Measurements from ENCODE around the gene MDH1B.
"Not testable (repeated sequence)": the region's sequence is repeated elsewhere in the genome, so short reads cannot be mapped to it uniquely, and the experiment has no call there.

Gene MDH1B

DNA sequence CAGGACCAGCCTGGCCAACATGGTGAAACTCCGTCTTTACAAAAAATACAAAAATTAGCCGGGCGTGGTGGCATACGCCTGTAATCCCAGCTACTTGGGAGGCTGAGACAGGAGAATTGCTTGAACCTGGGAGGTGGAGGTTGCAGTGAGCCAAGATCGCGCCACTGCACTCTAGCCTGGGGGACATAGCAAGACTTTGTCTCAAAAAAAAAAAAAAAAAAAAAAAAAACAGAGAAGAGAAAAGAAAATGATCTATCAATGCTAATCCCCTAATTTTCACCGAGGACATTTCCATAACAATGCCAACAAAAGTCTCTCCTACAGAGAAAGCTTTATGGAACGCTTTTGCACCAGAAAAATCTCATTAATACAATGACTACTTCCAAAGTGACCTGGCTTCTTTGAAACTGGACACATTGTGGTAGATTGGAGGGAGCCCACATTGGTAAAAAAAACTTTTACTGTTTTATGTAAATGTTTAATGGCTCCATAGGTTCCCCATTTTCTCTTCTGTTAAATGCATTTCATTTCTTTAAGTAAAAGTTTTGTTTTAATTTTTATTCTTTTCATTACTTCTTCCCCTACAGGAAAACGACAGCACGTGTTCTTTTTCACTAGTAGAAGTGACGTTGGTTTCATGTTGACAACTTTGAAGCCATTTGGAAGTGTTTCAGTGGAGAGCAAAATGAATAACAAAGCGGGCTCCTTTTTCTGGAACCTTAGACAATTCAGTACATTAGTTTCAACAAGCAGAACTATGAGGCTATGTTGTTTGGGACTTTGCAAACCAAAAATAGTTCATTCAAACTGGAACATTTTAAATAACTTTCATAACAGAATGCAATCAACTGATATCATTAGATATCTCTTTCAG, 1.2 kb upstream of the MDH1B start:
- no peak for DNase-seq (ENCODE audit: low spot score)

DNA sequence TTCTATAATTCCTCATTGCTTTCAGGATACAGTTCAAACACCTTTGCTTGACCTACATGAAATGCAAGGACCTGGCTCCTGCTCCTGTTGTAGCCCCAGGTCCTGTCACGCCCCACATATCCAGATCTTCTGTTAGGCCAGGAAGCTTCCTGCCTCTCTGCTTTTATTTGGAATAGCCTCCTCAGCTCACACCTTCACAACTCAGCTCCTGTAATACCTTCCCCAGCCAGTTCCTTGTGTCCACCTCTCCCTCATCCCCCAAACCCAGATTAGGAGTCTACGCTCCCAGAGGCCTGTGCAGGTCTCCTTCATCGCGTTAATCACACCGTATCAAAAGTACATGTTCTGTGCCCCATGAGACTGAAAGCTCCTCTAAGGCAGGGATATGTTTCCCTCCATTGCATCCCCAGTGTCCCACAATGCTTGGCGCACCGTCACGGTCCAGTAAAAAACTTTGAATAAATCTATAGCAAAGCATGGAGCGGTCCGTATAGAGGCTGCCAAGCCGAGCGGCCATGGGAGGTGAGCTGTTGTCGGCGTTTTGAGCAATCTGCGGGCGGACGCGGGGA, 371 bp downstream of the MDH1B start:
- DNase-seq (ENCODE audit: low spot score) = no peak

DNA sequence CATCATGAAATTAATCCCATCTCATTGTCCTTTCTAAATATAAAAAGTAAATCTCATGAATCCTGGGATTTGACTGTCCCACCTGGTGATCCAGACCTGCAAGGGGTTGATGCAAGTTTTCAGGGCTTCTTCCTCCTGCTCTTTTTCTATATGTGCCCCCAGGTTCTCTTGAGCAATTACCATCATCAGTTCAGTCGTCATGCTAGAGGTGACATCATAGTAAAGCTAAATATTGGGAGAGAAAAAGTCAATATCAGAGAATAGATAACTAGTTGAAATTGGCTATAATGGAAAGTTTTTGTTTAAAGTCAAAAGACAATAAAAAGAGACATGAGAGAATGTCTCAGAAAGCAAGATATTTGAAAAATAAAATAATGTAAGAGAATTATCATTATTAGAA, 8.3 kb downstream of the MDH1B start:
- no peak for DNase-seq (ENCODE audit: low spot score)

DNA sequence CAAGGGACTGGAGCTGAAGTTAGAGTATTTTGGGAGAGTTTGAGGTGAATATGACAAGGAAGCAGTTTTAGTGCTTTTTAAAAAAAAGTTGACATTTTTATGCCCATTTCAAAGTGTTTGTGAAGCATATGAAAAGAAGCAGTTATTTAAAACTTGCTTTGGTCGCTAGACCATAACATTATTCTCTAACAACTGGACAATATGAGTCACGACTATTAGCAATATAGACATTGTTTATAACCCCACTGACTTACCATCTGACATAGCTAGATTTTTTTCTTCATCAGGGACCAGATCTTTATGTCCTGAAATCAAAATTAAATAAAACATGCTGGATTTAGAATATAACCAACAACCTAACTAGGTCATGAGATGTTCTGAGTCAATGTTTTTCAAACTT, 24.3 kb downstream of the MDH1B start:
- no peak for DNase-seq (ENCODE audit: low spot score)

DNA sequence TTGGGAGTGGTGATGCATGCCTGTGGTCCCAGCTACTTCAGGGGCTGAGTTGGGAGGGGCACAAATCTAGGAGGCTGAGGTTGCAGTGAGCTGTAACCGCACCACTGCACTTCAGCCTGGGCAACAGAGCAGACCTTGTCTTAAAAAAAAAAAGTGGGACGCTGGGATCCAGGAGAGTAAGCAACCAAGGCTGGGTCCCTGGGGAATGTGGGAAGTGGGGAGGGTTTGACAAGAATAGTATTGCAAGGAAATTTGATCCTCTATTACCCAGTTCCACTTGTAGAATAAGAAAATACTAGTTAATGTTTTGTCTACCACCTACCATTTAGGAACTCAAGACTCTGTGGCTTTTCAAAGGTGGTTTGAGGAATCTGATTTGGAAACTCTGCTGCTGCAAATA, 25.9 kb downstream of the MDH1B start:
- no peak for DNase-seq (ENCODE audit: low spot score)

DNA sequence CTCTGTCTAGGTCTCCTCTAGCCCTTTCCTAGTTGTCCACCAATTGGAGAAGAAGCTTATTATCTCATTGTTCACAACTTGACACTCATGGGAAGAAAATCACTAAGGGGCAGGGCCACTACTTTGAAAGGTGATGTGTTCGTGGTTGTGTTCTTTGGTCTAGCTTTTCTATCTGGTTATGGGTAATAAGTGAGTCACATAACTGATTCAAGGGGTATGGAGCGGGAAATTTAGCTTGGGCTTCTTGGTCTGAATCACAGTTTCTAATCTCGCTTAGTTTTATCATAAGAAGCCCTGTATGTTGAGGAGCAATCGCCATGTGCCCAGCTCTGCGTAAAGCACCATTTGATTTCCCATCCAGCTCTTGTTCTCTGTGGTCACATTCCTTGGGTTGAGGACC, 28.2 kb downstream of the MDH1B start:
- DNase-seq (ENCODE audit: low spot score) = no peak

DNA sequence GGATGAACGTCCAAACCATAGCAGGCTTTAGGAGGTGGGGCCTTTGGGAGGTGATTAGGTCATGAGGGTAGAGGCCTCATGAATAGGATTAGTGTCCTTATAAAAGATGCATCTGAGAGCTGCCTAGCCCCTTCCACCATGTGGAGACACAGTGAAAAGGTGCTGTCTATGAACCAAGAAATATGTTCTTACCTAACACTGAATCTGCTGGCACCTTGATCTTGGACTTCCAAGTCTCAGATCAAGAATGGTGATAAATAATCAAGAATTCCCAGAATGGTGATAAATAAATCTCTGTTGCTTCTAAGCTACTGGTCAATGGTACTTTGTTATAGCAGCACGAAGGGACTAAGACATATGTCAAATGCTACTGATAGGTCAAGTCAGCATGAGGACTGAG, 31.8 kb downstream of the MDH1B start:
- no peak for DNase-seq (ENCODE audit: low spot score)

DNA sequence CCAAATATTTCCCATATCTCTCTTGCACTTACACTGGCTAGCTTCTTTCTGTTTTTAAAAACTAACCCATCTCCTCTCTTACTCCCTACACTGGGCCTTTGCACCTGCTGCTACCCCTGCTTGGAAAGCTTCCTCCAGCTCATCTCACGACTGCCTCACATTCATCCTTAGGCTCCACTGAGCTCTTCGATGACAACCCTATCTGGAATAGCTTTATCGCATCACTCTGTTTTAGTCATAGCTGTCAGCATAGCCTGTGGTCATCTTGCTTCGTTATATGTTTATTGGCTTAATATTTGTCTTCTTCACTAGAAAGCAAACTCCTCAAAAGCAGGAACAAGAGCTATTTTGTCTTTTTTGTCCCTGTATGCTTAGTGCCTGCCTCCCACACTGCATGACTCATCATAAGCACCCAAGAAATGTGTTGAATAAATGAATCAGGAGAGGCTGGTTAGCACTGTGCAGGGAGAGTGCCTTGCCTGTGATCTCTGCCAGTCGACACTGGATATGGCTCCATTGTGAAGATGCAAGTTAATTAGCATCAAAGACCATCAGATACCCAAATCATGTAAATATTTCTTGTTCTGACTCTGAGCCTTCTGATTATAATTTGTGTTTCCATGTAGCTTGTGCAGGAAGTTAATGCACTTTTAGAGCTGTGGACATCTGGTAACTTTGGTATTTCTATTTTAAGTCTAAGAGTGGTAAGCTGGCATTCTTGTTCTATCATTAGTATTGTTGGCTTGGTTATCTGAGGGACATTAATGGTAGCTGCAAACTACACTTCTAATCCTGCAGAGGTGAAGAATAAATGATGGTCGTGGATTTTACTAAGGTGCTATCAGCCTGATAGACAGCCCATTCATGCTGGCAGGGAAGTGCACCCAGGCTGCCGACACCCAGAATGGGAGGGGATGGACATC, 36.6 kb downstream of the MDH1B start:
- no peak for DNase-seq (ENCODE audit: low spot score)

DNA sequence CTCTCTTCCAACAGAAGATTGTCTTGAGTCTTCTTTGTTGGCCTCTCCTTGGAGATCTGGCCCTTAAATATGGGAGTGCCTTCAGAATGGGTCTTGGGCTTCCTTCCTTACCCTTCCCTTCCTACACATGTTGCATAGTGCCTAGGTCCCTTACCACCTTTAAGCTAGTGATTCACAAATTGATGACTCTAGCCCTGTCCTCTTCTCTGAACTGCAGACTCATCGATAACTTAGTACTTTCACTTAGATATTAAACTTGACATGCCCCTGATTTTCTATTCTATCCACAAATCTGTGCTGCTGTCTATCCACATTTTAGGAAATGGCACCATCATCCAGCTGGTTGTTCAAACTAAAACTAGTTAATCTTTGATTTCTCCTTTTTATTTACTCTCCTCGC, 37.8 kb downstream of the MDH1B start:
- DNase-seq (ENCODE audit: low spot score) = no peak

DNA sequence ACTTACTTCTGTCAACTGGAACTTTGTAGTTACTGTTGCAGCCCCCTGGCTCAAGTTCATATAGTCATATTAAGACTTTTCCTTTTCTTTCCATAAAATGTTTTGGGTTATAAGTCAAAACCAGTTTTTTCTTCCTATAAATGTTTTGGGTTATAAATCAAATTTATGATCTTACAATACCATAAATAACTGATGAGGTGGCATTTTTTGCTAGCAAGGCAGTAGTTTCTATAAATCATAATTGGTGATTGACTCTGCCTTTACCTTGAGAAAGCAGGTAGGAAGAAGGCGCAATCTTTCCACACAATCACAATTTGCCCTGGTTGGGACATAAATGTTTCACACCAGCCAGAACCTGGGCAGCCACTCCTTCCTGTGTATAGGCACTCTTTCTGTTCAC, 41.8 kb downstream of the MDH1B start:
- no peak for DNase-seq (ENCODE audit: low spot score)

DNA sequence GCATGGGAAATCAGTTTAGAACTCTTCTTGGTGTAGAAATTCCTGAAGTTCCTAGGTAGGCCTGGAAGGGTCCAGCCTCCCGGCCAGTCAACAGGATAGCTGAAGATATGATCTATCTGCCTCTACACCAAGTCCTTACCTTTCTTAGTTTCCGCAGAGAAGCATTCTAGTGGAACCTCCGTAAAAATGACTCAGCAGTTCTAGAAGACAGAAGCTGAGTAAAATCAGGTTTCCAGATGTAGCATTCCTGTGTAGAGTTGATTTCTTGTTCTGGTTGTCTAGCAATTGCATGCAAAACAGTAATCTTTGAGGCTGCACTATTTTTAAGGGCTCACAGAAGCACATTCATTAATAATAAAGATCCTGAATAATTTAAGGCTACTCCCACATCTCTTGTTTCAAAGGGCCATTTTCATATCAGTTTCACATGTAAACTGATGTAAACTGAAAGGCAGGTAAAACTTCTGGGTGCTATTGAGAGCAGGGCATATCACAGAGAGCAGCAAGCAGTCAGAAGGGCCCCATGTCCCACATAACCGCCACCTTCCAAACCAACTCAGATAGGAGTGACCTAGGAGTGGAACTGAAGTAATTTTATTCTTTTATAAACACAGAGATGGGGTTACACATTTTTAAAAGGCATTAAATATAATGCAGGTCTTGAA, 43.7 kb downstream of the MDH1B start:
- no peak for DNase-seq (ENCODE audit: low spot score)

DNA sequence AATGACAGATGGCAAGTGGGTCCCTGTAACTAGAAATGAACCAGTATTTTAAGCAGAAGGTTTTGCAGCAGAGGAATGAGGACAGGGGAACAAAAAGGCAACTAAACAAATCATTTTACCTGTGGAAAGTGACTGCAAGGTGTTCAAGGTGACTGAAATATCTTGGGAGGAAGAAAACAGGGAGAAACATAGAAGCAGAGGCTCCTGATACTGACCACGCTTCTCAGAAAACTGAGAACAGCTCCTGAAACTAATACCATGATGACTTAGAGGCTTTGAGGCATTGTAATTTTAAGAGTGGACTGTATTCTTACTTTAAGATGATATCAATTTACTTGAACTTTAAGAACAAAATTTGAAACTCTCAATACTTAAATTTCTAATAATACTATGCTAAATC, 46.8 kb downstream of the MDH1B start, which contains the start of gene DYTN:
Gene DYTN (minus strand): TSS at position 101 of the 400 bp plus-strand sequence. CDS start 117 bp downstream, outside the sequence.
- no peak for DNase-seq (ENCODE audit: low spot score)

DNA sequence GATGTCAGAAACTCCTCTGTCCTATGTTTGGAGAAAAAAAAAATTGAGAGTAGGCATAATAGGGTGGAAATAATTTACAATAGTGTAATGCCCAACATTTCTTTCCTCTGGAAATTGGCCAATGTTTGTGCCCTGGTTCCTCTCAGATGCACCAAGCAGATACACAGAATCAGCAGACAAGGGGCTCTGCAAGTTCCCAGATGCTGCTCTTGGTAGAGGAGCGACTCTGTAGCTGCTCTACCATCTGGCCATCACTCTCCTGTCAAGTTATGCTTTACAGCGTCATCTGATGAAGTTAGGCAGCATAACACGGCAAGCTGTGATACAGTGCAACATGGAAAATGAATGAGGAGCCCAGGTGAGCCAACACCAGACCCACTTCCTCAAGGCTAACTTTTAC, 48.5 kb downstream of the MDH1B start:
- DNase-seq (ENCODE audit: low spot score) = no peak

DNA sequence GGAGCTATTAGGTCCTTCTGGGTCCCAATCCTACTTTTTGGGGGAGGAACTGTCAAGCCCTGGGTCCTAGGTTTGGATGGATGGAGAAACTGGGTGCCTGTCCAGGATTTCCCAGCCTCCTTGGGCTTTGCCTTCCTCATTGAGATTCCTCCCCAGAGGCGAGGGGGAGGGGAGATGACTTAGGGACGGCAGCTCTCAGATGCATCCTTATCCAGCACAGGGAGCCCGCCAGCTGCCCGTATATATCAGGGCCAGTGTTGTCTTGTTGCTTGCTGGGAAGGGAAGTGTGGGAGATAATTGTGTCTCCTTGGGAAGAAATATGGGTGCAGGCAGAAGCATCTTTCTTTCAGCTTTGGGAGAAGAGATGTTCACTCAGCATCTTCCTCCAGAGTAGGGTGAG, 49.9 kb downstream of the MDH1B start:
- DNase-seq (ENCODE audit: low spot score) = not testable (repeated sequence)

DNA sequence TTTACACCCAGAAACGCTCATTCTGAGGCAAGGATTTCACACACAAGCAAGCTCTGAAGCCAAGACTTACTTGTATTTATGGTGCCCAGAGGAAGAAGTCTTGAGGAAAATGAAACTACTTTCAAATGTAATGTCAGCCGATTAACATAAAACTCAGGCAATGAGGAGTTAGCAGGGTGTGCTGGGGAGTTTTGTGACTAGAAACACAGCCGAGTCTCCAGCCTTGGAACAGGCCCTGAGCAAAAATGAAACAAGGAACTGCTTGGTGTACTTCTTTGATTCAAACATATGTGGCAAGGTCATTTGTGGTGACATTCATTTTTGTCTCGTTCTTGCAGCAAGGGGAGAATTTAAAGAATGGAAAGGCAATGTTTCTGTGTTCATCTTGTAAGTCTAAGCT, 51.4 kb downstream of the MDH1B start:
- DNase-seq (ENCODE audit: low spot score) = no peak

DNA sequence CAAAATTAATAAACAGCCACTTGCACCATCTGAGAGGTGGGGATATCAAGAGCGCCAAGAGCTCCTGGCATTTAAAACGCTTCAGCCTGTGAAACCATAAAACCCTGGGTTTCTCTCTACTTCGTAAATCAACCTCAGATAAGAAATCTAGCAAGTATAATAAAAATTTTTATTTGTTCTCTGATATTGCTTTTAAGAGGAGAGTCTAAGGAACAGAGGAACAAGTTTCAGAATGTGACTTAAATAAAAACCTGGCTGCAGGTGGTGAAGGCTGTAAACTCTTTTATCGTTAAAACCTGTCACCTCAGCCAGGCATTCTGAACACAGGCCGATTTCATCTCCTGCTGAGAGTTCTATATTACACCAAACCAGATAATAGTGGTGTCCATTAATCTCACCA, 56.8 kb downstream of the MDH1B start:
- DNase-seq (ENCODE audit: low spot score) = no peak

DNA sequence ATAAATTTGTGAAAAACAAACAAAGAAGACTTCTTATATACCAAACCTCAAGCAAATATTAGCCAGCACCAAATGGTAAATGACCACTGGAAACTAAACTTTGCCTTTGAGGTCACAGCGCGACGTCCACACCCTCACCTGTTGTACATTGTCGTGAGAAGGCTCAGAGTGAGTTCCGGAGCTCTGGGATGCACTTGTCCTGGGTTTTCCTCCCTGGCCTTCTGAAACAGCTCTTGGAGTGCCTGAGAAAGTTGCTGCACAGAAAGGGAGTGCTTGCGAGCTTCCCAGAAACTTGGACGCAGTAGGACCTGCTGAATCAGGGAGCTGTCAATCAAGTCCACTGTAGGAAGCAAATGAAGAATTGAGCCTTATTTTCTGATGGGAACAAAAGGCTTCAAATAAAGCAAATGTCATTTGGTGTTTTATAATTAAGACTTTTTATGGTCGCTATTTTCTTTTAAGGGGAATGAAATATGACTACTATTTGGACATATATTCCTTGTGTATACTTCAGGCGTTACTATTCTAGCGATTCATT, 57.9 kb downstream of the MDH1B start:
- DNase-seq (ENCODE audit: low spot score) = no peak

DNA sequence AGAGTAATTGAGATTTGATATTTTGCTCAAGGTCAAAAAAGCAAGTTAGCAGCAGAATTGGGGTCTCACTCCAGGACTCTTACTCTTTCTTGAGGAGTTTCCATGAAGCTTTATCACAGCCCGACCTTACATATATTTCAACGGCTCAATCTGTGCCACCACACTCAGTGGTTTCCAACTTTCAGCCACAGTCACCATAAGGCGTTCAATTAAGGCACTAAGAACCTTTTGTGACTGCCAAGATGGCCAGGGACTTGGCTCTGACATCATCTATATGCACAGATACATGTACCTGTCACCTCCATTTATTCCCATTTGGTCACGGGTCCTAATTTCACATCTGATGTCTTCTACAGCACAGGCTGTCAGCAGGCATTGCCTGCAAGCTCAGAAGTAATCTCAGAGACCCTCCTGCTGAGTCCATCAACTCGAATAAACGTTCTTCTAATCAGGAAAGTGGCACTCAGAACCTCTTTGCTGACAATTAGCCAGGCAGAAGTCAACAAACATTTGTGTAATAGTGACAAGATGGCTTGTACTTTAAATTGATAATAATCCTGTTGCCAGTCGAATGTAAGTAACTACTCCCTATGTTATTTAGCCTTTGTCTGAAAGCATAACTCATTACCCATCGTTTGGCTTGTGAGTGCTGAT, 63.0 kb downstream of the MDH1B start:
- no peak for DNase-seq (ENCODE audit: low spot score)

DNA sequence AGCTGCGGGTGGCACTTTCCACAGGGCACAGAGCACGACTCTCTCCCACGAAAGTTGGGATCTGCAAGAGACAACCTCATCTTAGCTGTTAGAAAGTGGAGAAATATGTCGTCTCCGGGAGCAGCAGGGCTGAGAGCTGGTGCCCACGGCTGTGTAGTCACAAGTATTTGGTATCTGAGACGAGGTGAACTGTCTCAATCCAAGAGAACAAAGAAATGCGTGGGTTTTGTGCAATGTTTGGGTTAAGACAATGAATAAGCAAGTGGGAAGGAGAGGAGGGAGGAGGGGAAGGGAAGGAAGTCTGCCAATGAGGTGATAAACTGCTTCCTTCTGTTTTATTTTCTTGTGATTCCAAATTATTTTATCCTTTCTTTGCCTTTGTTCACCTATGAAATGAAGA, 65.0 kb downstream of the MDH1B start:
- no peak for DNase-seq (ENCODE audit: low spot score)

DNA sequence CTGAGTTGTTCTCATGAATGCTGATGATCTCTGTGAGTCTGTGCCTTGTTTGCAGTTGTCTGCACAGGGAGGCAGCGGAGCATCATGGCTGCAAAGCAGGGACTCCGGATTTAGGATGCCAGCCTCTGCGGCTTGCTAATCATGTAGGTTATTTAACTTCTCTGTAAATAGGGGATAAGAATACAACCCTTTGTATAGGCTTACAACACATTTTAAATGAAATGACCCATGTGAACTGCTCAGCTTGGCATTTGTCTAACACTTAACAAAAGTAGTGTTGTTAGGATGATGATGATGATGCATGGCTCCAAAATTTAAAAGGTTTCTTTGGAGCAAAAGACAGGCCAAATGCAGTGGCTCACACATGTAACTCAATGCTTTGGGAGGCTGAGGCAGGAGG, 66.3 kb downstream of the MDH1B start:
- DNase-seq (ENCODE audit: low spot score) = no peak

DNA sequence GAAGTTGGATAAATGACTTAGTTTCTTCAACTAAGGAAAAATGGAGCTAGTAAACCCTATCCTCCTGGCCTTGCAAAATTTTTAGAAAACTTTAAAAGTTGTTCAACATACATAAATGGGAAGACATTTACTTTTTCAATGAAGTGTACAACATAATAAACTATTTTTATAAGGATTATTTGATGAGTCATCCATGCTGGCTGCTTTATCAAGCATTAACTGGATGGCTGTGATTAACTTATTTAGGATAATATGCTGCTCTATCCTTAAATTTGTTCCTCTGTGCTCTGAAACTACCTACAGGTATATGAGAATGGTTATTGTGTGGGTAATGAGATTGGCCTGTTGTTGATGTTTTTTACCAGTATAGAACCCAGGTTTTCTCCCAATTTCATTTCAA, 68.2 kb downstream of the MDH1B start:
- no peak for DNase-seq (ENCODE audit: low spot score)
